Stomach (tissue), 4 donors: Measurements from ENCODE around the gene TXNIP.

Experiments used
- POLR2A ChIP-seq, 4 donors: fragments of 450-650 bp; IDR thresholded peaks; one replicate each; pipeline ENCODE4 v1.6.1; 2016; ENCODE audit warnings: antibody characterized with exemption in 4 of 4, control low read depth in 2 of 4, mild to moderate bottlenecking in 1 of 4, moderate library complexity in 1 of 4
- POLR2AphosphoS5 ChIP-seq, 3 donors: sonication (generic); formaldehyde crosslinking; IDR thresholded peaks; one replicate each; pipeline ENCODE4 v1.6.1; 2016; ENCODE audit warnings: antibody characterized with exemption in 3 of 3
- TF ChIP-seq, protein P1 (sequence below), 7 experiments: fragments of 450-650 bp in 4 of 7; fragments of 200-600 bp in 3 of 7; sonication (generic) in 3 of 7; IDR thresholded peaks; one replicate each; pipeline ENCODE4 v1.5.1; 2016 to 2019; ENCODE audit warnings: antibody characterized with exemption in 7 of 7, control low read depth in 2 of 7, mild to moderate bottlenecking in 1 of 7

DNA sequence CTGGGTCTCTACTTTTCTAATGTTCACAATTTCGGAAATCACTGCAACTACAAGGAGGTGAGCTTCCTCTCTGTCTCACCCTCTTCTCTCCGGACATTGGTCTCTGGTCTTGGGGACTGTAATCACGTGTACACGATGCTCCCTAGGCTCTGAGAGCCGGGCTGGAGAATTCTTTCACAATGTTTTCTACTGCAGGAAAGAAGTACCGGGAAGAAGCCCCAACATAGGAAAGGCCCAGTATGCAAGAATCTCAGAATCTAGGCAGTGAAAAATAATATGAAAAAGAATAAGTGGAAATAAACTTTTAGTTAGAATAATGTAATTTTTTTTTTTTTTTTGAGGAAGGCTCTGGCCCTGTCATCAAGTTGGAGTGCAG lies 38.7 kb upstream of the TXNIP start:
- TF ChIP-seq, protein P1, sequence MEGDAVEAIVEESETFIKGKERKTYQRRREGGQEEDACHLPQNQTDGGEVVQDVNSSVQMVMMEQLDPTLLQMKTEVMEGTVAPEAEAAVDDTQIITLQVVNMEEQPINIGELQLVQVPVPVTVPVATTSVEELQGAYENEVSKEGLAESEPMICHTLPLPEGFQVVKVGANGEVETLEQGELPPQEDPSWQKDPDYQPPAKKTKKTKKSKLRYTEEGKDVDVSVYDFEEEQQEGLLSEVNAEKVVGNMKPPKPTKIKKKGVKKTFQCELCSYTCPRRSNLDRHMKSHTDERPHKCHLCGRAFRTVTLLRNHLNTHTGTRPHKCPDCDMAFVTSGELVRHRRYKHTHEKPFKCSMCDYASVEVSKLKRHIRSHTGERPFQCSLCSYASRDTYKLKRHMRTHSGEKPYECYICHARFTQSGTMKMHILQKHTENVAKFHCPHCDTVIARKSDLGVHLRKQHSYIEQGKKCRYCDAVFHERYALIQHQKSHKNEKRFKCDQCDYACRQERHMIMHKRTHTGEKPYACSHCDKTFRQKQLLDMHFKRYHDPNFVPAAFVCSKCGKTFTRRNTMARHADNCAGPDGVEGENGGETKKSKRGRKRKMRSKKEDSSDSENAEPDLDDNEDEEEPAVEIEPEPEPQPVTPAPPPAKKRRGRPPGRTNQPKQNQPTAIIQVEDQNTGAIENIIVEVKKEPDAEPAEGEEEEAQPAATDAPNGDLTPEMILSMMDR (IDR thresholded peaks at IDR 0.05): no peak
- no peak for TF ChIP-seq POLR2AphosphoS5 (IDR thresholded peaks at IDR 0.05)
- TF ChIP-seq POLR2A (IDR thresholded peaks at IDR 0.05): no peak
